ENCODE results near the gene EXOC3L4. TPM values are rescaled to one million over a fixed set of nuclear protein-coding genes. Genes with fewer than 3 reads are reported as not detected.
A peak's percentile ranks its signal among the peaks of the same experiment; 100 is the strongest.
"Not testable (repeated sequence)": the region's sequence is repeated elsewhere in the genome, so short reads cannot be mapped to it uniquely, and the experiment has no call there.

EXOC3L4 gene
- total RNA-seq, 4 donors from 2014 or later, result under 0.01 to 5.6 (median 0.41) TPM; not detected in 1

GRCh38 chr14:103113303-103113702 is 18.8 kb downstream of the EXOC3L4 start:
- Histone ChIP-seq H3K4me3 (no peak overlapping the region), H3K4me1 (peaks cover 0 to 15% of the 10 kb centered on the region in 2 donors), H3K27me3 (no peaks in the 10 kb centered on the region), H3K9me3 (no peaks in the 10 kb centered on the region), H3K36me3 (no peaks in the 10 kb centered on the region), H3K27ac (no peak overlapping the region)
- intact Hi-C loops (cut with DNase I; ENCODE audit: low total_unique reads), result no loop called here
- TF ChIP-seq POLR2A (IDR thresholded peaks at IDR 0.05) (no peak), CTCF (IDR thresholded peaks at IDR 0.05) (no peak)
- DNase-seq, result no peak

- H3K27ac ChIP-seq, result no peak overlapping the region
- H3K27me3 ChIP-seq, result no peaks in the 10 kb centered on the region
- H3K9me3 ChIP-seq, result no peaks in the 10 kb centered on the region
- no peaks in the 10 kb centered on the region for H3K36me3 ChIP-seq
- no peak for TF ChIP-seq CTCF (IDR thresholded peaks at IDR 0.05)
- TF ChIP-seq POLR2A (IDR thresholded peaks at IDR 0.05), result no peak
- H3K4me3 ChIP-seq, result no peak overlapping the region
- peaks cover 0 to 19% of the 10 kb centered on the region in 2 donors for H3K4me1 ChIP-seq
- intact Hi-C loops (cut with DNase I; ENCODE audit: low total_unique reads), result no loop called here
- DNase-seq, result no peak
These were observed 19.2 kb downstream of the EXOC3L4 start for GRCh38 chr14:103113774-103114173.

- Histone ChIP-seq H3K4me1 (peaks cover 0 to 15% of the 10 kb centered on the region in 2 donors), H3K27ac (peak overlapping the region; percentile 67 to 72)
- H3K27me3 ChIP-seq; H3K36me3 ChIP-seq; intact Hi-C loops (cut with DNase I; ENCODE audit: low total_unique reads); H3K9me3 ChIP-seq; DNase-seq; H3K4me3 ChIP-seq: not testable (repeated sequence)
These were observed 20.7 kb downstream of the EXOC3L4 start for GRCh38 chr14:103115086-103115679.

GRCh38 chr14:103115845-103116572 is 21.5 kb downstream of the EXOC3L4 start:
- H3K4me3 ChIP-seq, result no peak overlapping the region
- no peaks in the 10 kb centered on the region for H3K27me3 ChIP-seq
- H3K4me1 ChIP-seq, result peaks cover 0 to 12% of the 10 kb centered on the region in 2 donors
- no peaks in the 10 kb centered on the region for H3K9me3 ChIP-seq
- TF ChIP-seq POLR2A (IDR thresholded peaks at IDR 0.05), result no peak
- no peak for TF ChIP-seq CTCF (IDR thresholded peaks at IDR 0.05)
- intact Hi-C loops (cut with DNase I; ENCODE audit: low total_unique reads), result no loop called here
- DNase-seq, result no peak
- no peak overlapping the region for H3K27ac ChIP-seq
- H3K36me3 ChIP-seq, result no peaks in the 10 kb centered on the region

GRCh38 chr14:103116636-103117035 is 22.1 kb downstream of the EXOC3L4 start:
- Histone ChIP-seq H3K4me3 (no peak overlapping the region), H3K36me3 (no peaks in the 10 kb centered on the region), H3K27ac (no peak overlapping the region), H3K9me3 (no peaks in the 10 kb centered on the region), H3K27me3 (no peaks in the 10 kb centered on the region), H3K4me1 (peaks cover 0 to 15% of the 10 kb centered on the region in 2 donors)
- intact Hi-C loops (cut with DNase I; ENCODE audit: low total_unique reads), result no loop called here
- TF ChIP-seq POLR2A (IDR thresholded peaks at IDR 0.05), result no peak
- TF ChIP-seq CTCF (IDR thresholded peaks at IDR 0.05), result no peak
- DNase-seq, result no peak

- peaks cover 0 to 22% of the 10 kb centered on the region in 2 donors for H3K4me1 ChIP-seq
- H3K4me3 ChIP-seq; H3K36me3 ChIP-seq; H3K9me3 ChIP-seq; DNase-seq; intact Hi-C loops (cut with DNase I; ENCODE audit: low total_unique reads); H3K27ac ChIP-seq; H3K27me3 ChIP-seq: not testable (repeated sequence)
These were observed 23.0 kb downstream of the EXOC3L4 start for GRCh38 chr14:103117499-103117898.

Measured in uterus (tissue), 4 donors.